VCaP (cell line): ENCODE data around the gene PDSS1.
"Not testable (repeated sequence)": the region's sequence is repeated elsewhere in the genome, so short reads cannot be mapped to it uniquely, and the experiment has no call there.

Experiments used
- H3K27ac ChIP-seq: fragments of 450-650 bp; 2 replicates; pipeline ENCODE4 v1.5.1; 2017
- CTCF ChIP-seq: fragments of 450-650 bp; conservative IDR thresholded peaks from 2 replicates; pipeline ENCODE4 v1.5.1; 2017; ENCODE audit warnings: mild to moderate bottlenecking, moderate library complexity

PDSS1 gene

GRCh38 chr10:26697163-26697921, at the start of gene PDSS1:
PDSS1 (plus strand) TSS chr10:26697701; CDS start chr10:26697712, 11 bp downstream.
- no peak for TF ChIP-seq CTCF
- peak within 1 kb of the TSS; percentile 93 for H3K27ac ChIP-seq

GRCh38 chr10:26648245-26648636, 49.3 kb upstream of the PDSS1 start:
- not testable (repeated sequence) for H3K27ac ChIP-seq

- H3K27ac ChIP-seq = no peak overlapping the region
Measured at GRCh38 chr10:26650406-26650805, 47.1 kb upstream of the PDSS1 start.

GRCh38 chr10:26651476-26651875, 46.0 kb upstream of the PDSS1 start:
- H3K27ac ChIP-seq = not testable (repeated sequence)

More at GRCh38 chr10:26650406-26650805, 47.1 kb upstream of the PDSS1 start:
- TF ChIP-seq CTCF = no peak

- TF ChIP-seq CTCF = no peak
- H3K27ac ChIP-seq = no peak overlapping the region
Measured at GRCh38 chr10:26653004-26653403, 44.5 kb upstream of the PDSS1 start.

GRCh38 chr10:26655746-26656145, 41.8 kb upstream of the PDSS1 start:
- no peak for TF ChIP-seq CTCF
- H3K27ac ChIP-seq = no peak overlapping the region

- no peak for TF ChIP-seq CTCF
- H3K27ac ChIP-seq = no peak overlapping the region
Measured at GRCh38 chr10:26662864-26663263, 34.6 kb upstream of the PDSS1 start.

- no peak overlapping the region for H3K27ac ChIP-seq
- TF ChIP-seq CTCF = no peak
Measured at GRCh38 chr10:26665080-26666048, 32.1 kb upstream of the PDSS1 start.
